GM19463 (cell line): Measurements from ENCODE around the gene FEM1C.
A peak's percentile ranks its signal among the peaks of the same experiment; 100 is the strongest.

Experiments
- ATAC-seq: cut with Tn5 transposase; IDR thresholded peaks from one replicate; pipeline ENCODE4 v1.9.1; 2021; ENCODE audit warnings: mild to moderate bottlenecking, moderate library complexity; ENCODE audit not compliant: unreplicated experiment

FEM1C gene

GRCh38 chr5:115544436-115545350, at the start of gene FEM1C:
Gene FEM1C, minus strand, starts transcription at chr5:115544775. Its CDS starts 1,282 bp downstream, at chr5:115543493.
- peak; percentile 95 for ATAC-seq

GRCh38 chr5:115589043-115589442, 44.5 kb upstream of the FEM1C start:
- no peak for ATAC-seq

GRCh38 chr5:115588640-115589039, 44.1 kb upstream of the FEM1C start:
- peak; percentile 42 for ATAC-seq

- peak; percentile 41 for ATAC-seq
These were observed 42.1 kb upstream of the FEM1C start for GRCh38 chr5:115586525-115587146.

GRCh38 chr5:115585265-115585664, 40.7 kb upstream of the FEM1C start:
- no peak for ATAC-seq

- ATAC-seq = no peak
These were observed 39.9 kb upstream of the FEM1C start for GRCh38 chr5:115584501-115584900.

GRCh38 chr5:115583474-115583873, 38.9 kb upstream of the FEM1C start:
- ATAC-seq = no peak

- no peak for ATAC-seq
These were observed 36.4 kb upstream of the FEM1C start for GRCh38 chr5:115580941-115581340.

GRCh38 chr5:115579747-115580173, 35.2 kb upstream of the FEM1C start:
- peak; percentile 67 for ATAC-seq

GRCh38 chr5:115579216-115579615, 34.6 kb upstream of the FEM1C start:
- ATAC-seq = no peak

GRCh38 chr5:115578657-115579056, 34.1 kb upstream of the FEM1C start:
- peak; percentile 32 for ATAC-seq

- peak; percentile 19 for ATAC-seq
These were observed 33.2 kb upstream of the FEM1C start for GRCh38 chr5:115577741-115578140.

- ATAC-seq = no peak
These were observed 32.8 kb upstream of the FEM1C start for GRCh38 chr5:115577329-115577728.

- peak; percentile 29 for ATAC-seq
These were observed 30.8 kb upstream of the FEM1C start for GRCh38 chr5:115575167-115576070.

- ATAC-seq = no peak
These were observed 28.6 kb upstream of the FEM1C start for GRCh38 chr5:115573133-115573532.

GRCh38 chr5:115571441-115571878, 26.9 kb upstream of the FEM1C start:
- ATAC-seq = no peak

GRCh38 chr5:115568668-115569067, 24.1 kb upstream of the FEM1C start:
- no peak for ATAC-seq

- ATAC-seq = no peak
These were observed 20.7 kb upstream of the FEM1C start for GRCh38 chr5:115565233-115565632.

- ATAC-seq = no peak
These were observed 16.6 kb upstream of the FEM1C start for GRCh38 chr5:115561176-115561575.

- no peak for ATAC-seq
These were observed 14.9 kb upstream of the FEM1C start for GRCh38 chr5:115559524-115559923.

GRCh38 chr5:115558388-115558956, 13.9 kb upstream of the FEM1C start:
- ATAC-seq = no peak
